Measurements from ENCODE around the gene NFIB. TPM values are rescaled to one million over a fixed set of nuclear protein-coding genes. Genes with fewer than 3 reads are reported as not detected.

Gene NFIB
- total RNA-seq, 1 donor from 2014 or later, result 11.6 TPM

GRCh38 chr9:14135421-14135820 lies 178.5 kb downstream of the NFIB start:
- DNase-seq (ENCODE audit: low read depth), result no peak

GRCh38 chr9:14133394-14133793 lies 180.5 kb downstream of the NFIB start:
- TF ChIP-seq CTCF (IDR thresholded peaks at IDR 0.05; ENCODE audit: insufficient read depth, low read length, severe bottlenecking), result no peak
- Histone ChIP-seq H3K4me3 (ENCODE audit: low read depth, low read length) (no peak overlapping the region), H3K36me3 (ENCODE audit: control insufficient read depth, insufficient read depth, low read length) (no peaks in the 10 kb centered on the region), H3K27me3 (ENCODE audit: control insufficient read depth, insufficient read depth, low read length) (no peaks in the 10 kb centered on the region)
- DNase-seq (ENCODE audit: low read depth), result no peak
- no peak for FAIRE-seq

More at GRCh38 chr9:14135421-14135820, 178.5 kb downstream of the NFIB start:
- H3K36me3 ChIP-seq (ENCODE audit: control insufficient read depth, insufficient read depth, low read length), result no peaks in the 10 kb centered on the region
- no peak overlapping the region for H3K4me3 ChIP-seq (ENCODE audit: low read depth, low read length)
- no peak for TF ChIP-seq CTCF (IDR thresholded peaks at IDR 0.05; ENCODE audit: insufficient read depth, low read length, severe bottlenecking)
- no peak for FAIRE-seq
- H3K27me3 ChIP-seq (ENCODE audit: control insufficient read depth, insufficient read depth, low read length), result no peaks in the 10 kb centered on the region

- TF ChIP-seq CTCF (IDR thresholded peaks at IDR 0.05; ENCODE audit: insufficient read depth, low read length, severe bottlenecking), result no peak
- DNase-seq (ENCODE audit: low read depth) (no peak), FAIRE-seq (no peak)
- H3K36me3 ChIP-seq (ENCODE audit: control insufficient read depth, insufficient read depth, low read length), result no peaks in the 10 kb centered on the region
- H3K4me3 ChIP-seq (ENCODE audit: low read depth, low read length), result no peak overlapping the region
- H3K27me3 ChIP-seq (ENCODE audit: control insufficient read depth, insufficient read depth, low read length), result no peaks in the 10 kb centered on the region
These were observed 181.2 kb downstream of the NFIB start for GRCh38 chr9:14132775-14133174.

GRCh38 chr9:14131356-14132088 lies 182.4 kb downstream of the NFIB start:
- no peak for FAIRE-seq
- no peak overlapping the region for H3K4me3 ChIP-seq (ENCODE audit: low read depth, low read length)
- H3K27me3 ChIP-seq (ENCODE audit: control insufficient read depth, insufficient read depth, low read length), result no peaks in the 10 kb centered on the region
- no peak for TF ChIP-seq CTCF (IDR thresholded peaks at IDR 0.05; ENCODE audit: insufficient read depth, low read length, severe bottlenecking)
- DNase-seq (ENCODE audit: low read depth), result no peak
- H3K36me3 ChIP-seq (ENCODE audit: control insufficient read depth, insufficient read depth, low read length), result no peaks in the 10 kb centered on the region

- Histone ChIP-seq H3K36me3 (ENCODE audit: control insufficient read depth, insufficient read depth, low read length) (peaks cover 3% of the 10 kb centered on the region), H3K4me3 (ENCODE audit: low read depth, low read length) (no peak overlapping the region), H3K27me3 (ENCODE audit: control insufficient read depth, insufficient read depth, low read length) (no peaks in the 10 kb centered on the region)
- FAIRE-seq (no peak), DNase-seq (ENCODE audit: low read depth) (peak; percentile 20)
- TF ChIP-seq CTCF (IDR thresholded peaks at IDR 0.05; ENCODE audit: insufficient read depth, low read length, severe bottlenecking), result no peak
These were observed 186.3 kb downstream of the NFIB start for GRCh38 chr9:14127656-14128055.

Data from bronchial epithelial cell (primary cell).